Testis (tissue), 3 donors: ENCODE data around the gene LRCH2. TPM values are rescaled to one million over a fixed set of nuclear protein-coding genes. Genes with fewer than 3 reads are reported as not detected.
"Not testable (repeated sequence)": the region's sequence is repeated elsewhere in the genome, so short reads cannot be mapped to it uniquely, and the experiment has no call there.

ENCODE experiments used
- DNase-seq: peaks from one replicate; pipeline ENCODE4 v3.0.0-alpha.2; 2019
- H3K27ac ChIP-seq, 2 donors: fragments of 200-600 bp; sonication (generic); one replicate each; pipeline ENCODE4 v1.5.1; 2019
- H3K27me3 ChIP-seq: fragments of 200-600 bp; sonication (generic); one replicate; pipeline ENCODE4 v1.5.1; 2019
- H3K36me3 ChIP-seq: fragments of 200-600 bp; sonication (generic); one replicate; pipeline ENCODE4 v1.5.1; 2017; ENCODE audit warnings: low read depth; ENCODE audit errors: missing control alignments
- H3K4me1 ChIP-seq: fragments of 200-600 bp; sonication (generic); one replicate; pipeline ENCODE4 v1.5.1; 2019
- H3K4me3 ChIP-seq, 2 donors: fragments of 200-600 bp; sonication (generic); one replicate each; pipeline ENCODE4 v1.5.1; 2017 to 2019
- H3K9me3 ChIP-seq: fragments of 200-600 bp; sonication (generic); one replicate; pipeline ENCODE4 v1.5.1; 2017
- POLR2A ChIP-seq: fragments of 450-650 bp; IDR thresholded peaks from one replicate; pipeline ENCODE4 v1.6.1; 2017; ENCODE audit warnings: antibody characterized with exemption, mild to moderate bottlenecking, moderate library complexity
- WGBS, 2 donors: methylation state at CpG; one replicate each; pipeline ENCODE4 v1.1.5; 2018; 5-methylcytosine and 5-hydroxymethylcytosine counted together
- intact Hi-C: fragments of 100-400 bp; cut with DNase I; formaldehyde crosslinking; loops from one replicate; pipeline ENCODE4 v1.15.1; 2023; ENCODE audit warnings: low total_unique reads
- polyA plus RNA-seq: library from polyadenylated mRNA; stranded (reverse); fragments of 350-450 nt; fragmentation: Illumina TruSeq; extraction: RNeasy Lipid Tissue Mini Kit (QIAGEN cat#74804); gene quantifications from one replicate; pipeline ENCODE4 v1.2.3, GENCODE V29; 2014; ENCODE audit warnings: low read depth, low replicate concordance; ENCODE audit not compliant: insufficient read depth
- total RNA-seq, 2 donors: library from RNA; depleted of rRNA; stranded (reverse); fragments of >200 nt; gene quantifications; one replicate each; pipeline ENCODE4 v1.2.3, GENCODE V29; 2016
- TF ChIP-seq, protein P1 (sequence below), 3 experiments: fragments of 450-650 bp in 2 of 3; fragments of 200-600 bp in 1 of 3; sonication (generic) in 1 of 3; IDR thresholded peaks; one replicate each; pipeline ENCODE4 v1.5.1; 2016 to 2019; ENCODE audit warnings: antibody characterized with exemption in 3 of 3, mild to moderate bottlenecking in 2 of 3, moderate library complexity in 1 of 3

Gene LRCH2
- total and polyA plus RNA-seq, 3 donors from 2014 or later: 2.4 to 5.4 (median 3.8) TPM

DNA sequence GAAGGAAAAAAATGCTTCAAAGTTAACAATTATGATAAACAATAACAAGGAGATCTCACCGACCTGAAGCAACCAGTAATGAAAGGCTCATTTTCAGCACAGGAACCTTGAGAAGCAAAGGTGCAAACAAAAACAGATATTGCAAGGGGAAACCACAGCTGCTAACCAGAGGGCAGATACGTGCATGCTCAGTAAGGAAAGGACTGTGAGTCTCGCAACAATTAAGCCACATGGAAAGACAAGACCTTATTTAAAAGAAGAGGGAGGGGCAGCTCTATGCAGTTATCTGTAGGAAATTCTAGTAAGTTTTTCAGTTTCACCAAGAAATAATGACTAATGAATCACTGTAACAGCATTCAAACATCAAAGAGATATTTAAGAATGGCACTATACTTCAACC lies 19.3 kb downstream of the LRCH2 start:
- 42 to 53% methylated on average over 3 of the region's 3 CpGs for WGBS, 2 donors
- Histone ChIP-seq H3K27me3 (no peaks in the 10 kb centered on the region), H3K4me3 (no peak overlapping the region), H3K36me3 (no peaks in the 10 kb centered on the region), H3K9me3 (no peaks in the 10 kb centered on the region), H3K4me1 (no peaks in the 10 kb centered on the region), H3K27ac (no peak overlapping the region)
- DNase-seq: no peak
- intact Hi-C loops: no loop called here
- no peak for TF ChIP-seq POLR2A
- TF ChIP-seq, protein P1, sequence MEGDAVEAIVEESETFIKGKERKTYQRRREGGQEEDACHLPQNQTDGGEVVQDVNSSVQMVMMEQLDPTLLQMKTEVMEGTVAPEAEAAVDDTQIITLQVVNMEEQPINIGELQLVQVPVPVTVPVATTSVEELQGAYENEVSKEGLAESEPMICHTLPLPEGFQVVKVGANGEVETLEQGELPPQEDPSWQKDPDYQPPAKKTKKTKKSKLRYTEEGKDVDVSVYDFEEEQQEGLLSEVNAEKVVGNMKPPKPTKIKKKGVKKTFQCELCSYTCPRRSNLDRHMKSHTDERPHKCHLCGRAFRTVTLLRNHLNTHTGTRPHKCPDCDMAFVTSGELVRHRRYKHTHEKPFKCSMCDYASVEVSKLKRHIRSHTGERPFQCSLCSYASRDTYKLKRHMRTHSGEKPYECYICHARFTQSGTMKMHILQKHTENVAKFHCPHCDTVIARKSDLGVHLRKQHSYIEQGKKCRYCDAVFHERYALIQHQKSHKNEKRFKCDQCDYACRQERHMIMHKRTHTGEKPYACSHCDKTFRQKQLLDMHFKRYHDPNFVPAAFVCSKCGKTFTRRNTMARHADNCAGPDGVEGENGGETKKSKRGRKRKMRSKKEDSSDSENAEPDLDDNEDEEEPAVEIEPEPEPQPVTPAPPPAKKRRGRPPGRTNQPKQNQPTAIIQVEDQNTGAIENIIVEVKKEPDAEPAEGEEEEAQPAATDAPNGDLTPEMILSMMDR (IDR thresholded peaks at IDR 0.05): no peak

DNA sequence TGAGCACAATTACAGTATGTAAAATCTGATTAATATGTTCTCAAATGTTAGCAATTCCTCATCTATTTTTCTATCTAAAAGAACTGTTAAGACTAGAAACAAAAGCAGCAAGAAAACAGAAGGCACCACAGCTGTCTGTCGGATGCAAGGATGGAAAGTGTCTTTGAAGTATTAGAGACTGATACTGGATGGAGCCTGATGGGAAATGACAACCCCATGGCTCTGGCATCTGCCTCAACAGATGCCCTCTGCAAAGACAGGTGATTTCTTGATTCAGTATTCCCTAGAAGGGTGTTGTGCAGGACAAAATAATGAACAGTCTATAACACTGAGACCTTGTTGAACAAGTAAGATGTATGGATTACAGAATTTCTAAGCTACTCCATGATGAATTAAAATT lies 19.7 kb downstream of the LRCH2 start:
- no peak for DNase-seq
- H3K4me1 ChIP-seq: no peaks in the 10 kb centered on the region
- H3K9me3 ChIP-seq: no peaks in the 10 kb centered on the region
- intact Hi-C loops: no loop called here
- WGBS, 2 donors: 82 to 86% methylated on average over 1 of the region's 1 CpG
- TF ChIP-seq POLR2A: no peak
- TF ChIP-seq, protein P1 (IDR thresholded peaks at IDR 0.05): no peak
- no peak overlapping the region for H3K4me3 ChIP-seq
- no peaks in the 10 kb centered on the region for H3K36me3 ChIP-seq
- H3K27me3 ChIP-seq: no peaks in the 10 kb centered on the region
- no peak overlapping the region for H3K27ac ChIP-seq

DNA sequence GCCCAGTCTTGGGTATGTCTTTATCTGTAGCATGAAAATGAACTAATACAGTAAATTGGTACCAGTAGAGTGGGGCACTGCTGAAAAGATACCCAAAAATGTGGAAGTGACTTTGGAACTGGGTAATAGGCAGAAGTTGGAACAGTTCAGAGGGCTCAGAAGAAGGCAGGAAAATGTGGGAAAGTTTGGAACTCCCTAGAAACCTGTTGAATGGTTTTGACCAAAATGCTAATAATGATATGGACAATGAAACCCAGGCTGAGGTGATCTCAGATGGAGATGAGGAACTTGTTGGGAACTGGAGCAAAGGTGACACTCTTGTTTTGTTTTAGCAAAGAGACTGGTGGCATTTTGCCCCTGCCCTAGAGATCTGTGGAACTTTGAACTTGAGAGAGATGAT lies 24.3 kb downstream of the LRCH2 start:
- intact Hi-C loops, DNase-seq, H3K27me3 ChIP-seq, H3K27ac ChIP-seq, H3K9me3 ChIP-seq, H3K4me3 ChIP-seq, H3K36me3 ChIP-seq, H3K4me1 ChIP-seq: not testable (repeated sequence)

DNA sequence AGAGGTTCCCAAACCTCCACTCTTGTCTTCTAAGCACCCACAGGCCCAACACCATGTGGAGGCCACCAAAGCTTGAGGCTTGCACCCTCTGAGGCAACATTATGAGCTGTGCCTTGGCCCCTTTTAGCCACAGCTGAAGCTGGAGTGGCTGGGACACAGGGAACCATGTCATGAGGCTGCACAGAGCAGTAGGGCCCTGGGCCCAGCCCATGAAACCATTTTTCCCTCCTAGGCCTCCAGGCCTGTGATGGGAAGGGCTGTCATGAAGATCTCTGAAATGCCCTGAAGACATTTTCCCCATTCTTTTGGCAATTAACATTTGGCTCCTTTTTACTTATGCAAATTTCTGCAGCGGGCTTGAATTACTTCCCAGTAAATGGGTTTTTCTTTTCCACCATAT lies 29.9 kb downstream of the LRCH2 start:
- no peaks in the 10 kb centered on the region for H3K36me3 ChIP-seq
- DNase-seq: no peak
- no peaks in the 10 kb centered on the region for H3K9me3 ChIP-seq
- TF ChIP-seq, protein P1 (IDR thresholded peaks at IDR 0.05): no peak
- no peak for TF ChIP-seq POLR2A
- no peak overlapping the region for H3K27ac ChIP-seq
- H3K4me1 ChIP-seq: no peaks in the 10 kb centered on the region
- no peak overlapping the region for H3K4me3 ChIP-seq
- WGBS, 2 donors: 78 to 91% methylated on average over 1 of the region's 1 CpG
- no peaks in the 10 kb centered on the region for H3K27me3 ChIP-seq
- intact Hi-C loops: no loop called here

DNA sequence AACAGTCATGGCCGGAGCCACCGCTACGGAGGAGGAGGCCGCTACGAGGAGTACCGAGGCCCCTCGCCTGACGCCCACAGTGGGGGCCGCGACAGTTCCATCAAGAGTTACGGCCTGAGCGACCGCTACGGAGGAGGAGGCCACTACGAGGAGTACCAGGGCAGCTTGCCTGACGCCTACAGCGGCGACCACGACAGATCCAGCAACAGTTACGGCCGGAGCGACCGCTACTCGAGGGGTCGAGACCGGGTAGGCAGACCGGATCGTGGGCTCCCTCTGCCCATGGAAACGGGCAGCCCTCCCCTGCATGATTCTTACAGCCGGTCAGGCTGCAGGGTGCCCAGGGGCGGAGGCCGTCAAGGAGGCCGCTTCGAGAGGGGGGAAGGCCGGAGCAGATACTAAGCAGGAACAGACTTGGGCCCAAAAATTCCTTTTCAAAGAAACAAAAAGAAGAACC lies 41.6 kb downstream of the LRCH2 start:
- DNase-seq: no peak
- WGBS, 2 donors: 74 to 100% methylated on average over 20 to 31 of the region's 35 CpGs
- intact Hi-C loops: no loop called here
- TF ChIP-seq, protein P1 (IDR thresholded peaks at IDR 0.05): no peak
- TF ChIP-seq POLR2A: no peak
- H3K36me3 ChIP-seq: no peaks in the 10 kb centered on the region
- no peaks in the 10 kb centered on the region for H3K4me1 ChIP-seq
- H3K4me3 ChIP-seq: no peak overlapping the region
- no peaks in the 10 kb centered on the region for H3K27me3 ChIP-seq
- no peaks in the 10 kb centered on the region for H3K9me3 ChIP-seq
- H3K27ac ChIP-seq: no peak overlapping the region
